MCF 10A (cell line): ENCODE measurements around the gene P2RX3. TPM values are rescaled to one million over a fixed set of nuclear protein-coding genes. Genes with fewer than 3 reads are reported as not detected.

Experiments
- BruUV-seq: library from RNA; stranded (reverse); fragments of 400-500 nt; replicated peaks from 2 replicates; lab custom pipeline; 2021; lab: Mats Ljungman, UMichigan
- CTCF ChIA-PET: fragments of 300-600 bp; sonication (Branson Sonifier 250); formaldehyde crosslinking; extraction: SDS; loops from one replicate; lab custom pipeline; 2021; ENCODE audit warnings: antibody characterized with exemption, inconsistent platforms; lab: Yijun Ruan, JAX
- POLR2A ChIA-PET: fragments of 300-600, 350-650 bp; sonication (Branson Sonifier 250); formaldehyde crosslinking; extraction: SDS; loops from one replicate; lab custom pipeline; 2020; ENCODE audit warnings: antibody characterized with exemption, inconsistent platforms; lab: Yijun Ruan, JAX
- DNase-seq: peaks from one replicate; pipeline ENCODE4 v3.0.0-alpha.2; 2018; ENCODE audit not compliant: unreplicated experiment
- H3K27ac Mint-ChIP-seq: one replicate; pipeline ENCODE4 v1.8.0; 2022; ENCODE audit warnings: mild to moderate bottlenecking, low read depth, mixed read lengths; ENCODE audit not compliant: unreplicated experiment
- H3K27me3 Mint-ChIP-seq: one replicate; pipeline ENCODE4 v1.8.0; 2022; ENCODE audit warnings: mixed read lengths; ENCODE audit not compliant: insufficient read depth, unreplicated experiment
- H3K36me3 Mint-ChIP-seq: one replicate; pipeline ENCODE4 v1.8.0; 2022; ENCODE audit warnings: mild to moderate bottlenecking, moderate library complexity, mixed read lengths; ENCODE audit not compliant: insufficient read depth, unreplicated experiment
- H3K4me1 Mint-ChIP-seq: one replicate; pipeline ENCODE4 v1.8.0; 2022; ENCODE audit warnings: mixed read lengths; ENCODE audit not compliant: insufficient read depth, unreplicated experiment
- H3K4me3 Mint-ChIP-seq: one replicate; pipeline ENCODE4 v1.8.0; 2022; ENCODE audit warnings: mild to moderate bottlenecking, moderate library complexity, mixed read lengths; ENCODE audit not compliant: unreplicated experiment
- H3K9me3 Mint-ChIP-seq: one replicate; pipeline ENCODE4 v1.8.0; 2022; ENCODE audit warnings: mixed read lengths; ENCODE audit not compliant: unreplicated experiment
- CTCF ChIP-seq: fragments of 200-600 bp; IDR thresholded peaks from one replicate; pipeline ENCODE4 v1.8.0; 2022; ENCODE audit warnings: antibody characterized with exemption, mild to moderate bottlenecking; ENCODE audit not compliant: unreplicated experiment
- intact Hi-C: fragments of 100-400 bp; cut with micrococcal nuclease; formaldehyde crosslinking; loops from 2 replicates; pipeline ENCODE4 v1.14.1; 2022
- total RNA-seq: library from RNA; stranded (reverse); gene quantifications from 2 replicates; pipeline ENCODE4 v1.2.3, GENCODE V29; 2022

The P2RX3 gene
- total RNA-seq, 1 experiment from 2014 or later = not detected

GRCh38 chr11:57376095-57377090 is 38.2 kb downstream of the P2RX3 start:
- H3K9me3 Mint-ChIP-seq = no peaks in the 10 kb centered on the region
- CTCF ChIA-PET = interaction anchor here (0.6 kb wide), 1 partner anchor 23 kb away, joined by 4 read pairs; no protein-coding TSS in a partner anchor
- H3K27me3 Mint-ChIP-seq = peaks cover 25% of the 10 kb centered on the region
- intact Hi-C loops = no loop called here
- no peaks in the 10 kb centered on the region for H3K4me1 Mint-ChIP-seq
- BruUV-seq = no TSS peak
- TF ChIP-seq CTCF = no peak
- H3K4me3 Mint-ChIP-seq = no peak overlapping the region
- peaks cover 6% of the 10 kb centered on the region for H3K36me3 Mint-ChIP-seq
- H3K27ac Mint-ChIP-seq = no peak overlapping the region
- no peak for DNase-seq
- POLR2A ChIA-PET = interaction anchor here (0.6 kb wide), 1 partner anchor 24 kb away, joined by 3 read pairs; no protein-coding TSS in a partner anchor

DNA sequence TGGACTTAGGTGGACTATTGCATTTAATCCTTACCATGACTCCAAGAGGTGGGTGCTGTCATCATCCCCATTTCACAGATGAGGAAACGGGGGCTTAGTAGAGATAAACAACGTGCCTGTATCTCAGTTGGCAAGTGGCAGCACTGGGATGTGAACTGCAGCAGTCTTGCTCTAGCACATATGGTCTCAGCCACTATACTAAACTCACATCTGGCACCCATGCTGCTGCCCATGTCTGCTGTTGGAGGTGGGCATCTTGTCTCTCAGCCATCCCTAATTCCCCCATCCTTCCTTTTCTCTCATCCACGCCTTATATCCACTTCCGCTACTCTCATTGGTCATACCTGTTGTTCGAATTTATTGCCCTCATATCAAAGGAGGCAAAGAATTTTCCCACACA is 39.0 kb downstream of the P2RX3 start:
- no peaks in the 10 kb centered on the region for H3K4me1 Mint-ChIP-seq
- CTCF ChIA-PET = interaction anchor here (0.6 kb wide), 1 partner anchor 24 kb away, joined by 4 read pairs; no protein-coding TSS in a partner anchor

GRCh38 chr11:57378186-57378585 is 40.0 kb downstream of the P2RX3 start:
- intact Hi-C loops = no loop called here
- POLR2A ChIA-PET = no interaction called here
- Mint-ChIP-seq H3K36me3 (peaks cover 6% of the 10 kb centered on the region), H3K27ac (no peak overlapping the region), H3K4me1 (no peaks in the 10 kb centered on the region), H3K27me3 (peaks cover 41% of the 10 kb centered on the region), H3K9me3 (no peaks in the 10 kb centered on the region), H3K4me3 (no peak overlapping the region)
- TF ChIP-seq CTCF = no peak
- CTCF ChIA-PET = interaction anchor here (0.8 to 1.2 kb wide), 3 partner anchors 59 to 258 kb away, joined by 3 to 4 read pairs (median 3); no protein-coding TSS in a partner anchor
- BruUV-seq = no TSS peak
- no peak for DNase-seq

More for the DNA sequence above, 39.0 kb downstream of the P2RX3 start:
- H3K9me3 Mint-ChIP-seq = no peaks in the 10 kb centered on the region
- TF ChIP-seq CTCF = no peak
- no TSS peak for BruUV-seq
- no peak for DNase-seq
- H3K27me3 Mint-ChIP-seq = peaks cover 32% of the 10 kb centered on the region
- no peak overlapping the region for H3K27ac Mint-ChIP-seq
- intact Hi-C loops = no loop called here
- H3K36me3 Mint-ChIP-seq = peaks cover 6% of the 10 kb centered on the region
- POLR2A ChIA-PET = no interaction called here
- H3K4me3 Mint-ChIP-seq = no peak overlapping the region

- peak; percentile 46 for DNase-seq
- no peaks in the 10 kb centered on the region for H3K4me1 Mint-ChIP-seq
- H3K9me3 Mint-ChIP-seq = no peaks in the 10 kb centered on the region
- peaks cover 52% of the 10 kb centered on the region for H3K27me3 Mint-ChIP-seq
- no peak overlapping the region for H3K27ac Mint-ChIP-seq
- no peak for TF ChIP-seq CTCF
- H3K36me3 Mint-ChIP-seq = peaks cover 6% of the 10 kb centered on the region
- no peak overlapping the region for H3K4me3 Mint-ChIP-seq
- ChIA-PET POLR2A (interaction anchor here (0.8 to 1.0 kb wide), 2 partner anchors 14 to 145 kb away, joined by 3 read pairs; no protein-coding TSS in a partner anchor), CTCF (interaction anchor here (0.5 to 1.2 kb wide), 5 partner anchors 147 to 1835 kb away, joined by 3 to 4 read pairs (median 4); partner anchors contain the start of gene FAM111B)
- intact Hi-C loops = no loop called here
- BruUV-seq = no TSS peak
Observed at GRCh38 chr11:57379732-57380131, 41.6 kb downstream of the P2RX3 start.
